Measurements from ENCODE around the gene MAP4K1. TPM values are rescaled to one million over a fixed set of nuclear protein-coding genes. Genes with fewer than 3 reads are reported as not detected.

MAP4K1 gene
- total RNA-seq, 1 donor: not detected

- no peak for TF ChIP-seq CTCF (IDR thresholded peaks at IDR 0.05; ENCODE audit: insufficient read depth, low read length)
- peak; percentile 4 for DNase-seq (ENCODE audit: low read depth)
- H3K4me3 ChIP-seq (ENCODE audit: low read depth, low read length): no peak overlapping the region
These were observed 78.8 kb downstream of the MAP4K1 start for GRCh38 chr19:38538793-38539528.

GRCh38 chr19:38538386-38538785, 79.4 kb downstream of the MAP4K1 start:
- no peak overlapping the region for H3K4me3 ChIP-seq (ENCODE audit: low read depth, low read length)
- DNase-seq (ENCODE audit: low read depth): peak; percentile 36
- TF ChIP-seq CTCF (IDR thresholded peaks at IDR 0.05; ENCODE audit: insufficient read depth, low read length): no peak

Other genes starting within 250 kb of the MAP4K1 start
- gene PSMD8, start 243.4 kb downstream of the MAP4K1 start, total RNA-seq (ENCODE audit: low replicate concordance): 55.4 and 223 TPM in 2 replicates
- gene GGN, start 229.9 kb downstream of the MAP4K1 start, total RNA-seq (ENCODE audit: low replicate concordance): 1.3 TPM in 1 of 2 replicates, not detected in the other
- gene SPRED3, start 229.3 kb downstream of the MAP4K1 start, total RNA-seq (ENCODE audit: low replicate concordance): 0.41 and 9.7 TPM in 2 replicates
- gene FAM98C, start 214.9 kb downstream of the MAP4K1 start, total RNA-seq (ENCODE audit: low replicate concordance): 11.9 and 46.0 TPM in 2 replicates
- gene RASGRP4, start 191.7 kb downstream of the MAP4K1 start, total RNA-seq (ENCODE audit: low replicate concordance): not detected in 2 replicates
- under 0.01 TPM in 1 of 2 replicates, not detected in the other for gene RYR1, start 184.3 kb downstream of the MAP4K1 start, total RNA-seq (ENCODE audit: low replicate concordance)
- gene EIF3K, start 1.2 kb upstream of the MAP4K1 start, total RNA-seq (ENCODE audit: low replicate concordance): 268 and 491 TPM in 2 replicates
- 20.1 and 280 TPM in 2 replicates for gene ACTN4, start 29.7 kb upstream of the MAP4K1 start, total RNA-seq (ENCODE audit: low replicate concordance)
- 0.18 TPM in 1 of 2 replicates, not detected in the other for gene CAPN12, start 126.5 kb upstream of the MAP4K1 start, total RNA-seq (ENCODE audit: low replicate concordance)
- 0.72 TPM in 1 of 2 replicates, not detected in the other for gene LGALS7, start 155.6 kb upstream of the MAP4K1 start, total RNA-seq (ENCODE audit: low replicate concordance)
- not detected in 2 replicates for gene LGALS7B, start 171.2 kb upstream of the MAP4K1 start, total RNA-seq (ENCODE audit: low replicate concordance)
- gene LGALS4, start 195.0 kb upstream of the MAP4K1 start, total RNA-seq (ENCODE audit: low replicate concordance): 0.82 TPM in 1 of 2 replicates, not detected in the other
- 22.0 and 27.1 TPM in 2 replicates for gene ECH1, start 213.8 kb upstream of the MAP4K1 start, total RNA-seq (ENCODE audit: low replicate concordance)
- gene HNRNPL, start 232.0 kb upstream of the MAP4K1 start, total RNA-seq (ENCODE audit: low replicate concordance): 122 and 254 TPM in 2 replicates